GM23248 (cell line): ENCODE measurements around the gene TMEM266. TPM values are rescaled to one million over a fixed set of nuclear protein-coding genes. Genes with fewer than 3 reads are reported as not detected.

ENCODE experiments used
- DNase-seq: peaks from one replicate; pipeline ENCODE4 v3.0.0-alpha.2; 2015
- H2AFZ ChIP-seq: fragments of 200-600 bp; sonication (generic); 2 replicates; pipeline ENCODE4 v1.6.1; 2016; ENCODE audit warnings: antibody characterized with exemption
- H3F3A ChIP-seq: fragments of 200-600 bp; sonication (generic); 2 replicates; pipeline ENCODE4 v1.6.1; 2016; ENCODE audit warnings: mild to moderate bottlenecking, antibody characterized with exemption, mixed run types; ENCODE audit not compliant: insufficient read depth
- H3K27ac ChIP-seq: fragments of 200-600 bp; sonication (generic); 2 replicates; pipeline ENCODE4 v1.5.1; 2016; ENCODE audit warnings: mild to moderate bottlenecking
- H3K27me3 ChIP-seq: fragments of 200-600 bp; sonication (generic); replicated peaks from 2 replicates; pipeline ENCODE4 v1.6.1; 2016; ENCODE audit warnings: mild to moderate bottlenecking; ENCODE audit not compliant: insufficient read depth
- H3K36me3 ChIP-seq: fragments of 200-600 bp; sonication (generic); 2 replicates; pipeline ENCODE4 v1.6.1; 2016; ENCODE audit warnings: low read depth, mild to moderate bottlenecking
- H3K4me1 ChIP-seq: fragments of 200-600 bp; sonication (generic); 2 replicates; pipeline ENCODE4 v1.6.1; 2016; ENCODE audit warnings: mild to moderate bottlenecking; ENCODE audit not compliant: insufficient read depth
- H3K4me2 ChIP-seq: fragments of 200-600 bp; sonication (generic); one replicate; pipeline ENCODE4 v1.6.1; 2016; ENCODE audit warnings: mild to moderate bottlenecking; ENCODE audit not compliant: unreplicated experiment
- H3K4me3 ChIP-seq: fragments of 200-600 bp; sonication (generic); 2 replicates; pipeline ENCODE4 v1.5.1; 2016; ENCODE audit warnings: mild to moderate bottlenecking
- H3K79me2 ChIP-seq: fragments of 200-600 bp; sonication (generic); 2 replicates; pipeline ENCODE4 v1.6.1; 2016; ENCODE audit warnings: mild to moderate bottlenecking; ENCODE audit not compliant: insufficient read depth
- H3K9ac ChIP-seq: fragments of 200-600 bp; sonication (generic); 2 replicates; pipeline ENCODE4 v1.6.1; 2016; ENCODE audit warnings: mild to moderate bottlenecking
- H3K9me2 ChIP-seq: fragments of 200-600 bp; sonication (generic); 2 replicates; pipeline ENCODE4 v1.6.1; 2016; ENCODE audit warnings: mixed run types, mild to moderate bottlenecking, moderate library complexity; ENCODE audit not compliant: insufficient read depth
- H3K9me3 ChIP-seq: fragments of 200-600 bp; sonication (generic); one replicate; pipeline ENCODE4 v1.6.1; 2017; ENCODE audit warnings: low read depth
- H4K20me1 ChIP-seq: fragments of 200-600 bp; sonication (generic); 2 replicates; pipeline ENCODE4 v1.6.0; 2016; ENCODE audit not compliant: insufficient read depth
- EZH2 ChIP-seq: fragments of 200-600 bp; sonication (generic); IDR thresholded peaks from 2 replicates; pipeline ENCODE4 v1.6.1; 2018; ENCODE audit warnings: antibody characterized with exemption, mild to moderate bottlenecking; ENCODE audit not compliant: insufficient read depth, poor library complexity, severe bottlenecking
- EZH2phosphoT487 ChIP-seq: fragments of 200-600 bp; sonication (generic); IDR thresholded peaks from 2 replicates; pipeline ENCODE4 v1.6.1; 2018; ENCODE audit warnings: antibody characterized with exemption, moderate library complexity, mild to moderate bottlenecking, low read depth; ENCODE audit not compliant: insufficient read depth
- WGBS, 2 experiments: methylation state at CpG; one replicate each; pipeline ENCODE4 v1.1.6; 2015 to 2017; ENCODE audit warnings: low lambda C conversion rate in 2 of 2, low coverage in 1 of 2; ENCODE audit errors: missing lambda C conversion rate in 2 of 2; 5-methylcytosine and 5-hydroxymethylcytosine counted together
- in situ Hi-C: fragments of 300-500 bp; cut with MboI; formaldehyde crosslinking; loops from 2 replicates; pipeline ENCODE4 v1.15.0; 2020
- polyA plus RNA-seq: library from polyadenylated mRNA; unstranded; fragments of >200 nt; fragmentation: Nextera tagmentation; extraction: Ambion mirVana; gene quantifications from 2 replicates; pipeline ENCODE4 v1.2.1, GENCODE V29; 2016
- total RNA-seq: library from RNA; depleted of rRNA; stranded (reverse); fragments of >200 nt; shearing (Covaris generic); gene quantifications from 2 replicates; pipeline ENCODE4 v1.2.3, GENCODE V29; 2014

TMEM266 gene
- total and polyA plus RNA-seq, 2 experiments from 2014 or later = not detected

DNA sequence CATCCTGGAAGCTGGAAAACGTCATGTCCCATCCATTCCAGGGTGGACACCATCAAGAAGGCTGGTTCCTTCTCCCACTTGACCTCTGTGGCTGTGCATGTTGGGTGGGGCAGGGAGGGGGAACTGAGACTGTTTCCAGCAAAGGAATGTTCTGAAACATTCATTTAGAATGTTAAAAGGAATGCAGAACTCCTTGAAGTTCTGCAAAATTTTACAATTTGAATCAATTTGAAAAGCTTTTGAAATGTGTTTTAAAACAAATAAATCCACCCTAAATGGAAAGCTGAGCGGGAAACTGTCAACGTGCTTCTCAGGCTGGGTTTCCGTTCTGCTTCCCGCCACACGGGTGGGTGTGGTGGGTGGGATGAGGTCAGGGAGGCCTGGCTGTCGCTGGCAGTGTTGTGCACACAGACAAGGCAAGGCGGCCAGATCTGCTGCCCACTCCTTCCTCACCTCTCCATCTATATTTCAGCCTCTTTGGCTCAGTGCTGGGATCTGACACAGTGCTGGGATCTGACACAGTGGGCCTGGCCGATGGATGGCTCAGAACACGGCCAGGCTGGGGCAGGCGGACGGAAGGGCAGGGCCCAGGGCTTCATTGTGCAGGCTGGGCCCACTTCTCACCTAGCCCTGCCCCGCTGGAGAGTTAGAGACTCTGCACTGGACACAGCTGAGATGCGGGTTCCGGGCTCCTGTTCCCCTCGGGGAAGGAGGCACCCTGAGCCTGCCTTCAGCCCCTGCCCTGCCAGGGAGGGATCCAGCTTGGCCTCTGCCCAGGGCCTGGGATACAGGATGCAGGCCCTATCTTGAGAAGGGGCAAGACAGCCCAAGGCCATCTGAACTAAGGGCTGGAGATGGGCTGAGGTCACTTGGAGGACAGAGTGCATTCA lies 110.4 kb downstream of the TMEM266 start:
- no peak overlapping the region for H3K4me3 ChIP-seq
- DNase-seq = peak; percentile 56
- 32 to 36% methylated on average over 14 to 16 of the region's 16 CpGs for WGBS, 2 experiments
- no peaks in the 10 kb centered on the region for H3K9me3 ChIP-seq
- H3K4me2 ChIP-seq = peak overlapping the region; percentile 19
- H3K79me2 ChIP-seq = no peaks in the 10 kb centered on the region
- in situ Hi-C loops = no loop called here
- no peaks in the 10 kb centered on the region for H3K9me2 ChIP-seq
- H3K36me3 ChIP-seq = no peaks in the 10 kb centered on the region
- peak overlapping the region; percentile 42 for H2AFZ ChIP-seq
- no peaks in the 10 kb centered on the region for H3K27me3 ChIP-seq
- H3K27ac ChIP-seq = peak overlapping the region; percentile 64
- no peaks in the 10 kb centered on the region for H4K20me1 ChIP-seq
- peaks cover 7% of the 10 kb centered on the region for H3F3A ChIP-seq
- no peak for TF ChIP-seq EZH2
- TF ChIP-seq EZH2phosphoT487 = no peak
- H3K4me1 ChIP-seq = peaks cover 17% of the 10 kb centered on the region
- H3K9ac ChIP-seq = peak overlapping the region; percentile 41; the same call in 1 of the 2 replicates

- in situ Hi-C loops = no loop called here
- Histone ChIP-seq H2AFZ (no peak overlapping the region), H3K79me2 (no peaks in the 10 kb centered on the region), H3K4me2 (no peak overlapping the region), H3K4me3 (no peak overlapping the region), H3K27ac (no peak overlapping the region), H3K9ac (no peak overlapping the region), H4K20me1 (no peaks in the 10 kb centered on the region), H3K4me1 (peaks cover 24% of the 10 kb centered on the region), H3K9me3 (no peaks in the 10 kb centered on the region), H3K36me3 (no peaks in the 10 kb centered on the region), H3K27me3 (no peaks in the 10 kb centered on the region), H3F3A (peaks cover 7% of the 10 kb centered on the region), H3K9me2 (no peaks in the 10 kb centered on the region)
- WGBS, 2 experiments = 60 to 64% methylated on average over 16 of the region's 16 CpGs
- DNase-seq = no peak
- TF ChIP-seq EZH2phosphoT487 (no peak), EZH2 (no peak)
Measured at GRCh38 chr15:76172782-76173181, 113.0 kb downstream of the TMEM266 start.

DNA sequence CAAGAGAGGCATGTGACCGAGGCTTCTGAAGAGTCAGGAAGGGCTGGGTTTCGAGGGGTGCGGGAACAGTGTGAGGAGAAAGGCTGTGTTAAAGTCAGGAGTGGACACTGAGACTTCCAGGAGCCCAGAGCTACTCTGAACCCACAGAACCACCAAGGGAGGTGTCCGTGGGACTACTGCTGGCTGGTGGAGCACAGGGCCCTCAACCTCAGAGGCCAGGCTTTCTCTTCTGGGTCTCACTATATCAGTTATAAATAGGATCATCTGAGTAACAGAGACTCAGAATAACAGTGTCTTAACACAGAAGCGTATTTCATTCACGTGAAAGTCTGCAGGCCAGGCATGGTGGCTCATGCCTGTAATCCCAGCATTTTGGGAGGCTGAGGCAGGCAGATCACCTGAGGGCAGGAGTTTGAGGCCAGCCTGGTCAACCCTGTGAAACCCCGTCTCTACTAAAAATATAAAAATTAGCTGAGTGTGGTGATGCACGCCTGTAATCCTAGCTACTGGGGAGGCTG lies 113.6 kb downstream of the TMEM266 start:
- peaks cover 30% of the 10 kb centered on the region for H3K4me1 ChIP-seq
- DNase-seq = no peak
- no peak overlapping the region for H2AFZ ChIP-seq
- no peak overlapping the region for H3K4me2 ChIP-seq
- H3K27me3 ChIP-seq = no peaks in the 10 kb centered on the region
- no peaks in the 10 kb centered on the region for H4K20me1 ChIP-seq
- no peak overlapping the region for H3K4me3 ChIP-seq
- H3K9ac ChIP-seq = no peak overlapping the region
- WGBS, 2 experiments = 91 to 96% methylated on average over 8 of the region's 8 CpGs
- no peaks in the 10 kb centered on the region for H3K36me3 ChIP-seq
- TF ChIP-seq EZH2phosphoT487 = no peak
- no peak for TF ChIP-seq EZH2
- in situ Hi-C loops = no loop called here
- H3K9me2 ChIP-seq = no peaks in the 10 kb centered on the region
- H3K79me2 ChIP-seq = no peaks in the 10 kb centered on the region
- peaks cover 7% of the 10 kb centered on the region for H3F3A ChIP-seq
- no peaks in the 10 kb centered on the region for H3K9me3 ChIP-seq
- H3K27ac ChIP-seq = no peak overlapping the region

DNA sequence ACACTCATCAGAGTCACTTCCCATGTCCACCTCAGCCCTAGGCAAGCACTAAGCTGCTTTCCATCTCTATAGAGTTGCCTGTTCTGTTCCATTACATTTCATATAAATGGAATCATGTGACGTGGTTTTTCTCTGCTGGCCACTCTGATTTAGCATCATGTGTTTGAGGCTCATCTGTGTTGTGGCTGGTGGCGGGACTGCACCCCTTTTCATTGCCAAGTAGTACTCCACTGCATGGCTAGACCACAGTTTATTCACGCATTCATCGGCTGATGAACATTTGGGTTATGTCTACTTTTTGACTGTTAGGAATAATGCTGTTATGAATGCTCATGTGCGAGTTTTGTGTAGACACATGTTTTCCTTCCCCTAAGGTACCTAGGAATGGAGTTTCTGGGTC lies 114.9 kb downstream of the TMEM266 start:
- no peak overlapping the region for H3K27ac ChIP-seq
- WGBS, 2 experiments = 85 to 86% methylated on average over 5 of the region's 5 CpGs
- H3K9me3 ChIP-seq = no peaks in the 10 kb centered on the region
- H3K9ac ChIP-seq = no peak overlapping the region
- peaks cover 27% of the 10 kb centered on the region for H3K4me1 ChIP-seq
- no peaks in the 10 kb centered on the region for H4K20me1 ChIP-seq
- no peak for TF ChIP-seq EZH2phosphoT487
- TF ChIP-seq EZH2 = no peak
- no peaks in the 10 kb centered on the region for H3K36me3 ChIP-seq
- H3K4me3 ChIP-seq = no peak overlapping the region
- H2AFZ ChIP-seq = no peak overlapping the region
- no peaks in the 10 kb centered on the region for H3K9me2 ChIP-seq
- no peaks in the 10 kb centered on the region for H3K27me3 ChIP-seq
- DNase-seq = no peak
- no peak overlapping the region for H3K4me2 ChIP-seq
- H3F3A ChIP-seq = peaks cover 2% of the 10 kb centered on the region
- no peaks in the 10 kb centered on the region for H3K79me2 ChIP-seq
- in situ Hi-C loops = no loop called here
